K562 (cell line): ENCODE data around the gene TNN.

Experiments used
- CEBPB ChIP-seq: fragments of 450-650 bp; IDR thresholded peaks from 2 replicates; pipeline ENCODE4 v1.6.1; 2016; ENCODE audit warnings: missing genetic modification characterization, missing compliant biosample characterization
- ERF ChIP-seq: fragments of 450-650 bp; formaldehyde crosslinking; IDR thresholded peaks from 2 replicates; pipeline ENCODE4 v1.4.0; 2020; ENCODE audit warnings: mild to moderate bottlenecking, mixed read lengths
- EZH2 ChIP-seq: IDR thresholded peaks from 2 replicates; pipeline ENCODE4 v1.6.1; 2012; ENCODE audit warnings: low read depth, mild to moderate bottlenecking, inconsistent platforms, low read length, borderline replicate concordance
- FIP1L1 ChIP-seq: fragments of 200-400 bp; formaldehyde crosslinking; IDR thresholded peaks from 2 replicates; pipeline ENCODE4 v1.6.1; 2018; ENCODE audit warnings: mild to moderate bottlenecking, low read depth, low read length; ENCODE audit not compliant: poor library complexity, severe bottlenecking
- FOS ChIP-seq: IDR thresholded peaks from 3 replicates; pipeline ENCODE4 v1.6.1; 2011; ENCODE audit not compliant: insufficient read length; ENCODE audit errors: extremely low read depth
- RAD21 ChIP-seq, 2 experiments: fragments of 250-450 bp in 1 of 2; fragments of 450-650 bp in 1 of 2; sonication (Bioruptor Pico) in 1 of 2; formaldehyde crosslinking in 1 of 2; IDR thresholded peaks in 1 of 2; conservative IDR thresholded peaks in 1 of 2; 2 replicates each; pipeline versions ENCODE4 v1.4.0 to v1.8.0; 2020 to 2022; ENCODE audit warnings: mild to moderate bottlenecking in 2 of 2, moderate library complexity in 1 of 2
- RFX5 ChIP-seq: IDR thresholded peaks from 2 replicates; pipeline ENCODE4 v1.6.1; 2011; ENCODE audit warnings: low read depth, mild to moderate bottlenecking, improper control_type of control experiment, low read length
- SIN3B ChIP-seq: fragments of 450-650 bp; IDR thresholded peaks from 2 replicates; pipeline ENCODE4 v1.6.1; 2017; ENCODE audit warnings: low read depth, mild to moderate bottlenecking, moderate library complexity
- ZNF24 ChIP-seq: fragments of 450-650 bp; IDR thresholded peaks from 2 replicates; pipeline ENCODE4 v1.6.1; 2016
- TF ChIP-seq, protein P1 (sequence below): IDR thresholded peaks from 2 replicates; pipeline ENCODE4 v1.6.1; 2012; ENCODE audit warnings: low read depth, low read length, improper control_type of control experiment, borderline replicate concordance
- TF ChIP-seq, protein P2 (sequence below), 2 experiments: fragments of 450-650 bp in 1 of 2; IDR thresholded peaks; 2 replicates each; pipeline ENCODE4 v1.6.1; 2011 to 2017; ENCODE audit warnings: low read depth in 2 of 2, antibody characterized with exemption in 1 of 2, borderline replicate concordance in 1 of 2, low read length in 1 of 2, mild to moderate bottlenecking in 1 of 2, mixed read lengths in 1 of 2; ENCODE audit not compliant: control insufficient read depth in 1 of 2
- TF ChIP-seq, protein P3 (sequence below), 3 experiments: IDR thresholded peaks in 2 of 3; conservative IDR thresholded peaks in 1 of 3; 2 replicates each; pipeline ENCODE4 v1.5.1; 2011 to 2012; ENCODE audit warnings: low read length in 3 of 3, mild to moderate bottlenecking in 3 of 3, control low read depth in 2 of 3, improper control_type of control experiment in 1 of 3, inconsistent platforms in 1 of 3, low read depth in 1 of 3, mixed read lengths in 1 of 3, moderate library complexity in 1 of 3; ENCODE audit not compliant: insufficient read depth in 2 of 3
- TF ChIP-seq, protein P4 (sequence below), 2 experiments: fragments of 450-650 bp; formaldehyde crosslinking in 1 of 2; IDR thresholded peaks; 2 replicates each; pipeline versions ENCODE4 v1.4.0 to v1.6.1; 2014 to 2020; ENCODE audit warnings: mild to moderate bottlenecking in 2 of 2, borderline replicate concordance in 1 of 2, low read depth in 1 of 2

DNA sequence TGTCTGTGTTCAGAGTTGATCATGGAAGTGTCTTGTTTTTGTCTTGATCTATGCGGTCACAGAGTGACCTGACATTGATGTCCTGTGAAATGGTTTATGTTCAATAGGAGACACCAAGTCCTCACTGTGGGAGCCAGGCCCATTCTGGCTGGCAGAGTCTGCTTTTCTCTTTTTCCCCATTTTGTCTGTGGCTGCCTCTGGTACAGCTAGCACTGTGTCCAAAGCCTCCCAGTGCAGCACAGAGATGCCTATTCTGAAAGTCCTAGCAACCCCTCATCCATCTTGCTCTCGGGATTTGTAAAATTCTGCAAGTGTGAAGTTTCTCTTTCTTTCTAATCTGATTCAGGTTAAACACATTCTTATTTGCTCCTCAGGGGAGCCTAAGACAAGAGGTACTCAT, 14.3 kb downstream of the TNN start:
- no peak for TF ChIP-seq CEBPB (tag)
- TF ChIP-seq, protein P1, sequence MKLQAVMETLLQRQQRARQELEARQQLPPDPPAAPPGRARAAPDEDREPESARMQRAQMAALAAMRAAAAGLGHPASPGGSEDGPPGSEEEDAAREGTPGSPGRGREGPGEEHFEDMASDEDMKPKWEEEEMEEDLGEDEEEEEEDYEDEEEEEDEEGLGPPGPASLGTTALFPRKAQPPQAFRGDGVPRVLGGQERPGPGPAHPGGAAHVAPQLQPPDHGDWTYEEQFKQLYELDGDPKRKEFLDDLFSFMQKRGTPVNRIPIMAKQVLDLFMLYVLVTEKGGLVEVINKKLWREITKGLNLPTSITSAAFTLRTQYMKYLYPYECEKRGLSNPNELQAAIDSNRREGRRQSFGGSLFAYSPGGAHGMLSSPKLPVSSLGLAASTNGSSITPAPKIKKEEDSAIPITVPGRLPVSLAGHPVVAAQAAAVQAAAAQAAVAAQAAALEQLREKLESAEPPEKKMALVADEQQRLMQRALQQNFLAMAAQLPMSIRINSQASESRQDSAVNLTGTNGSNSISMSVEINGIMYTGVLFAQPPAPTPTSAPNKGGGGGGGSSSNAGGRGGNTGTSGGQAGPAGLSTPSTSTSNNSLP, result no peak
- TF ChIP-seq, protein P2, sequence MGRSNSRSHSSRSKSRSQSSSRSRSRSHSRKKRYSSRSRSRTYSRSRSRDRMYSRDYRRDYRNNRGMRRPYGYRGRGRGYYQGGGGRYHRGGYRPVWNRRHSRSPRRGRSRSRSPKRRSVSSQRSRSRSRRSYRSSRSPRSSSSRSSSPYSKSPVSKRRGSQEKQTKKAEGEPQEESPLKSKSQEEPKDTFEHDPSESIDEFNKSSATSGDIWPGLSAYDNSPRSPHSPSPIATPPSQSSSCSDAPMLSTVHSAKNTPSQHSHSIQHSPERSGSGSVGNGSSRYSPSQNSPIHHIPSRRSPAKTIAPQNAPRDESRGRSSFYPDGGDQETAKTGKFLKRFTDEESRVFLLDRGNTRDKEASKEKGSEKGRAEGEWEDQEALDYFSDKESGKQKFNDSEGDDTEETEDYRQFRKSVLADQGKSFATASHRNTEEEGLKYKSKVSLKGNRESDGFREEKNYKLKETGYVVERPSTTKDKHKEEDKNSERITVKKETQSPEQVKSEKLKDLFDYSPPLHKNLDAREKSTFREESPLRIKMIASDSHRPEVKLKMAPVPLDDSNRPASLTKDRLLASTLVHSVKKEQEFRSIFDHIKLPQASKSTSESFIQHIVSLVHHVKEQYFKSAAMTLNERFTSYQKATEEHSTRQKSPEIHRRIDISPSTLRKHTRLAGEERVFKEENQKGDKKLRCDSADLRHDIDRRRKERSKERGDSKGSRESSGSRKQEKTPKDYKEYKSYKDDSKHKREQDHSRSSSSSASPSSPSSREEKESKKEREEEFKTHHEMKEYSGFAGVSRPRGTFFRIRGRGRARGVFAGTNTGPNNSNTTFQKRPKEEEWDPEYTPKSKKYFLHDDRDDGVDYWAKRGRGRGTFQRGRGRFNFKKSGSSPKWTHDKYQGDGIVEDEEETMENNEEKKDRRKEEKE (IDR thresholded peaks at IDR 0.05; ENCODE audit: borderline replicate concordance in 1 of 2, control insufficient read depth in 1 of 2, low read depth in 2 of 2, low read length in 1 of 2), result no peak
- no peak for TF ChIP-seq ERF (CRISPR knock-in tag)
- no peak for TF ChIP-seq RFX5
- TF ChIP-seq FIP1L1, result no peak
- no peak for TF ChIP-seq FOS
- TF ChIP-seq SIN3B, result no peak
- TF ChIP-seq EZH2, result no peak
- TF ChIP-seq ZNF24, result no peak
- TF ChIP-seq, protein P3, sequence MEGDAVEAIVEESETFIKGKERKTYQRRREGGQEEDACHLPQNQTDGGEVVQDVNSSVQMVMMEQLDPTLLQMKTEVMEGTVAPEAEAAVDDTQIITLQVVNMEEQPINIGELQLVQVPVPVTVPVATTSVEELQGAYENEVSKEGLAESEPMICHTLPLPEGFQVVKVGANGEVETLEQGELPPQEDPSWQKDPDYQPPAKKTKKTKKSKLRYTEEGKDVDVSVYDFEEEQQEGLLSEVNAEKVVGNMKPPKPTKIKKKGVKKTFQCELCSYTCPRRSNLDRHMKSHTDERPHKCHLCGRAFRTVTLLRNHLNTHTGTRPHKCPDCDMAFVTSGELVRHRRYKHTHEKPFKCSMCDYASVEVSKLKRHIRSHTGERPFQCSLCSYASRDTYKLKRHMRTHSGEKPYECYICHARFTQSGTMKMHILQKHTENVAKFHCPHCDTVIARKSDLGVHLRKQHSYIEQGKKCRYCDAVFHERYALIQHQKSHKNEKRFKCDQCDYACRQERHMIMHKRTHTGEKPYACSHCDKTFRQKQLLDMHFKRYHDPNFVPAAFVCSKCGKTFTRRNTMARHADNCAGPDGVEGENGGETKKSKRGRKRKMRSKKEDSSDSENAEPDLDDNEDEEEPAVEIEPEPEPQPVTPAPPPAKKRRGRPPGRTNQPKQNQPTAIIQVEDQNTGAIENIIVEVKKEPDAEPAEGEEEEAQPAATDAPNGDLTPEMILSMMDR (IDR thresholded peaks at IDR 0.05 in 2 of 3, conservative IDR thresholded peaks at IDR 0.05 in 1 of 3; ENCODE audit: insufficient read depth in 2 of 3, low read depth in 1 of 3, low read length in 3 of 3), result no peak
- TF ChIP-seq, protein P4, sequence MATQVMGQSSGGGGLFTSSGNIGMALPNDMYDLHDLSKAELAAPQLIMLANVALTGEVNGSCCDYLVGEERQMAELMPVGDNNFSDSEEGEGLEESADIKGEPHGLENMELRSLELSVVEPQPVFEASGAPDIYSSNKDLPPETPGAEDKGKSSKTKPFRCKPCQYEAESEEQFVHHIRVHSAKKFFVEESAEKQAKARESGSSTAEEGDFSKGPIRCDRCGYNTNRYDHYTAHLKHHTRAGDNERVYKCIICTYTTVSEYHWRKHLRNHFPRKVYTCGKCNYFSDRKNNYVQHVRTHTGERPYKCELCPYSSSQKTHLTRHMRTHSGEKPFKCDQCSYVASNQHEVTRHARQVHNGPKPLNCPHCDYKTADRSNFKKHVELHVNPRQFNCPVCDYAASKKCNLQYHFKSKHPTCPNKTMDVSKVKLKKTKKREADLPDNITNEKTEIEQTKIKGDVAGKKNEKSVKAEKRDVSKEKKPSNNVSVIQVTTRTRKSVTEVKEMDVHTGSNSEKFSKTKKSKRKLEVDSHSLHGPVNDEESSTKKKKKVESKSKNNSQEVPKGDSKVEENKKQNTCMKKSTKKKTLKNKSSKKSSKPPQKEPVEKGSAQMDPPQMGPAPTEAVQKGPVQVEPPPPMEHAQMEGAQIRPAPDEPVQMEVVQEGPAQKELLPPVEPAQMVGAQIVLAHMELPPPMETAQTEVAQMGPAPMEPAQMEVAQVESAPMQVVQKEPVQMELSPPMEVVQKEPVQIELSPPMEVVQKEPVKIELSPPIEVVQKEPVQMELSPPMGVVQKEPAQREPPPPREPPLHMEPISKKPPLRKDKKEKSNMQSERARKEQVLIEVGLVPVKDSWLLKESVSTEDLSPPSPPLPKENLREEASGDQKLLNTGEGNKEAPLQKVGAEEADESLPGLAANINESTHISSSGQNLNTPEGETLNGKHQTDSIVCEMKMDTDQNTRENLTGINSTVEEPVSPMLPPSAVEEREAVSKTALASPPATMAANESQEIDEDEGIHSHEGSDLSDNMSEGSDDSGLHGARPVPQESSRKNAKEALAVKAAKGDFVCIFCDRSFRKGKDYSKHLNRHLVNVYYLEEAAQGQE (IDR thresholded peaks at IDR 0.05; ENCODE audit: borderline replicate concordance), result no peak
- TF ChIP-seq, protein P4 (CRISPR knock-in tag; IDR thresholded peaks at IDR 0.05; ENCODE audit: low read depth), result no peak
- TF ChIP-seq RAD21 (CRISPR knock-in tag; conservative IDR thresholded peaks at IDR 0.05 in 1 of 2, IDR thresholded peaks at IDR 0.05 in 1 of 2), result no peak
